GM19023 (cell line): ENCODE data around the gene AKAIN1.

ENCODE experiments used
- ATAC-seq: cut with Tn5 transposase; IDR thresholded peaks from one replicate; pipeline ENCODE4 v1.9.1; 2021; ENCODE audit warnings: mild to moderate bottlenecking, moderate library complexity; ENCODE audit not compliant: unreplicated experiment

Gene AKAIN1, protein sequence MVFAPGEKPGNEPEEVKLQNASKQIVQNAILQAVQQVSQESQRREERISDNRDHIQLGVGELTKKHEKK

DNA sequence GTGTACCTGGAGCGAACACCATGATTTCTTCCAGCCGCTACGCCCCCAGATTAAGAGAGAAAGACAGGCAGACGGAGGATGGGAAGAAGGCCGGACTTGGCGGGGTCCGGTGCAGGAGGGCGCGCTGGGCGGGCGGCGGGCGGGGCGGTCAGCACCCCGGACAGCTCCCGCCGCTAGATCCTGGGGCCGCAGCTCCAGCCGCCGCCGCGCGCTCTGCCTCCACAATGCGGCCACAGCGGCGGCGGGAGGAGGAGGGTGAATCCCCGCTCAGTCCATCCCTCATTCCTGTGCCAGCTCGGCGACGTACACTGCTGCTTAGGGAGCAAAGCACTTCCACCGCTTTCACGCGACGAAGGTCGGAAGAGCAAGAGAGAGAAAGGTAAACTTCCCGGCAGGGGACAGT is at the start of gene AKAIN1:
AKAIN1 (minus strand) TSS at position 226 of the 403 bp plus-strand sequence; CDS start at position 22, 204 bp downstream.
- no peak for ATAC-seq

GRCh38 chr18:5244941-5245340 is 47.9 kb upstream of the AKAIN1 start:
- no peak for ATAC-seq

GRCh38 chr18:5239447-5239846 is 42.4 kb upstream of the AKAIN1 start:
- ATAC-seq, result no peak

DNA sequence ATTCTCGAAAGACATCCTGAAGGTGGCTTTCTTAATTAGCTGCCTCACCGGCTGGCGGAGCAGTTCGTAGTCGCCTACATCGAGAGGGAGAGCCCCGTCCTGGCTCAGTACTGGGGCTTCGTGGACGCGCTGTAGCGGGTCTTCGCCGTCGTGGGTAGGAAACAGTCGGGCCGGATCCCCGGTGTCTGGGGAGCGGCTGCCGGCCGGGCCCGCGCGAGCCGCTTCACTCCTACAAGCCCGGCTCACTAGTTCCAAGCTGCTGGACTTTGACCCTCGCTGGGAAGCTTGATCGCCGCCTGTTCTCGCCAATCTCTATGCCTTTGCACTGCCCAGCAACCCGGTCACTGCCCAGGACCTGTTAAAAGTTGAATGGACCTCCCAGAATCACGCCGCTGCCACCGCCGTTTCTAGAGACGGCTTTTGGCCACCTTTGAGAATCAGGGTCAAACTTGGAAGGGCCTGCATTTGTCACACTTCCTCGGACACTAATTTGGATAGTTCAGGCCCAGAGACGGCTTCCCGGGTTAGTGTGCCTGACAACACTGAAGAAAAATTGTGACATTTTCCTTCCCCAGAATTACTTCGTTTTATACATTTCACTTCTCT is 41.4 kb upstream of the AKAIN1 start:
- ATAC-seq, result peak; percentile 42

DNA sequence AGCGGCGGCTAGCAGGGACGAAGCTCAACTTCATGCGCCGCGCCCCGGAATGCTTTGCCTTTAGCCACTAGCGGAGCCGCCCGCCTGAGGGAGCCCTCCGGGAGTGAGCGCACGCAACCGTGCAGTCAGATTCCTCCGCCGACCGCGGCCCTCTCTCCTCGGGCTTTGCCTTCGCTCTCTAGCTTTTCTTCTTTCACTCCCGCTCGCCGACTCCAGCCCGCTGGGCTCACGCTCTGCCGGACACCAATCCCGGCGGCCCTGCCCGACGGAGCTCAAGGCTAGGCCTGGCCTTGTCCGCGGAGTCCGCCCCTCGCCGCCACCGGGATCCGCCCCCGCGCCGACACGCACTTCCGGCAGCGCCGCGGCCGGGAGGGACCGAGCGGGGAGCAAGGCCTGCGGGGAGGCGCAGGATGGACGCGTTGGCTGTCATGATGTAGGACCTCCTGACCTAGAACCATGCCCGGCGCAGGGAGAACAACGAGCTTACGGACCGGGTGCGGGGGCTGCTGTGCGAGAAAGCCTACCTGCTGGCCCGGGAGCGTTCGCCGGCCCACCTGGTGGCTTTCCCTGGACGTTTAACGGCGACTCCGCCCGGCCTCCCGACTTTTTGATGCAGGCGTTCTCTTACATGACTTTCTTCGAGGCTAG is 40.8 kb upstream of the AKAIN1 start:
- ATAC-seq, result peak; percentile 94

DNA sequence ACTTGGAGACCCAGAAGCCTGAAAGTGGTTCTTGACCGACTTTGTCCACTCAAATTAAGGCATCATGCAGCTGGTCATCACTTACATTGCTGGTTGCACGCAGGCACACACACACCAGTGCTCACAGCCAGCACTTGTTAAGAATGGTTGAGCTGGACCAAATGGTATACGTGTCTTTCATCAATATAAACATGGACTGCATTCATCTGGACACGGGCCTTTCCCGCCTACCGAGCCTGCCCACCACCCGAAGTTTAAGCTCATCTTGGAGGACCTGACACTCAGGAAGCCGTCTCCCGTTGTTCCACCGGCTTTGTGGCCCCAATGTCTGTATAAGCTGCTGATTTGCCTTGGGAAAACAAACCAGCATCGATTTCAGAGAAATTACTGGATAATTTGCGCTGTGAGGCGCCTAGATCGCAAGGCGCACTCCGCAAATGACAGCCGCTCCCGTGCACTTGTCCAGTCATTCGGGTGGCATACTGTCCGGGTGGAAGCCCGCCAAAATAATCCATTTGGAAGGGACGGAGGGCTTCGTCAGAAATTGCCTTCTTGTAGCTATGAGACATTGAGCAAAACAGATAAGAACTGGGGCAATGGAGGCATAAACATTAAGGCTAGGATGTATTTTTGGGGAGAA is 40.1 kb upstream of the AKAIN1 start:
- peak; percentile 41 for ATAC-seq

- ATAC-seq, result no peak
These were observed 17.7 kb upstream of the AKAIN1 start for GRCh38 chr18:5214583-5215351.

DNA sequence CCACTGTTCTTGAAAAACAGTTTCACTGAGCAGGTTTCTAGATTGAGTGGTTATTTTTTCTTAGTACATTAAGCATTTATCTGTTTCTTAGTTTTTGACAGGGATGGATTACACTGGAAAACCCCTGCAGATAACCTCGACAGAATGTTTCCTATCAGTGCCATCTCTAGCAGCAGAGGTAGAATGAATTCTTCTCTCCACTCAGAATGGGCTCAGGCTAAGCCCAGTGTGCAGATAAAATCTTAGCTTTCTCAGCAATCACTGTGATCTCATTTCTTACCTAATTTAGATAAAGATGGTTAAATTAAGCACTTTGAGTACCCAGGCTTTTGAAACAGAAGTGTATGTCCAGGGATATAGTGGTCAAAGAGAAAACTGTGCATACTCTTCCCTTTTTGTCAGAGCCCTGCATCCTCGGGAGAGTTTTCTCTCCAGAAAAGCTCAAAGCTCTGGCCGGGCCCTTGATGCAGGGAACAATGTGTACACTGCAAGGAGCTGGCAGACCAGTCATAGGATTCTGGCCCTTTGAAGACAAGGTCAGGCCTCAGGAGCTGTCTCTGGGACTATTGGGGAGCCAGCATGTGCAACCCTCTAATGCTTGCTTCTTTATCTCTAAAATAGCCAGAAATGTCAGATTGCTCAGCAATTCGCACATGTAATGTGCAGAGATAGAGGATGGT is 10.6 kb upstream of the AKAIN1 start:
- ATAC-seq, result no peak

- ATAC-seq, result no peak
These were observed 1.3 kb upstream of the AKAIN1 start for GRCh38 chr18:5198311-5198710.

DNA sequence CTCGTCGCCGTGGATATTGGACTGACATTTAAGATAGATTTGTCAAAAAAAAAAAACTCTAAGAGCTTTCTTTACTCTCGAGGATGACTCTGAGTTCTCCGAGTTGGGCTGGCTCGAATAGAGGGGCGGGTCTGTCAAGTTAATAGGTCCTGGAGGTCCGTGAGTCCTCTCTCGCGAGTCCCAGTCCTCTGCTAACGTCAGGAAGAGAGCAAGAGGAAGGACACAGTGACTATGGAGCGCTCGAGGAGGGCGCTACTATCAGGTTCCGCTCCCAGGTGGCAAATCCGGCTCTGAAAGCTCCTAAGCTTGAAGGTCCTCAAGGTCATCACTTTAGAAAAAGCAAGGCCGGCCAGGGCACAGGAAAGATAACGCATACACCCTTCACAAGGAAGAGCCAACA is 404 bp upstream of the AKAIN1 start:
- ATAC-seq, result no peak

DNA sequence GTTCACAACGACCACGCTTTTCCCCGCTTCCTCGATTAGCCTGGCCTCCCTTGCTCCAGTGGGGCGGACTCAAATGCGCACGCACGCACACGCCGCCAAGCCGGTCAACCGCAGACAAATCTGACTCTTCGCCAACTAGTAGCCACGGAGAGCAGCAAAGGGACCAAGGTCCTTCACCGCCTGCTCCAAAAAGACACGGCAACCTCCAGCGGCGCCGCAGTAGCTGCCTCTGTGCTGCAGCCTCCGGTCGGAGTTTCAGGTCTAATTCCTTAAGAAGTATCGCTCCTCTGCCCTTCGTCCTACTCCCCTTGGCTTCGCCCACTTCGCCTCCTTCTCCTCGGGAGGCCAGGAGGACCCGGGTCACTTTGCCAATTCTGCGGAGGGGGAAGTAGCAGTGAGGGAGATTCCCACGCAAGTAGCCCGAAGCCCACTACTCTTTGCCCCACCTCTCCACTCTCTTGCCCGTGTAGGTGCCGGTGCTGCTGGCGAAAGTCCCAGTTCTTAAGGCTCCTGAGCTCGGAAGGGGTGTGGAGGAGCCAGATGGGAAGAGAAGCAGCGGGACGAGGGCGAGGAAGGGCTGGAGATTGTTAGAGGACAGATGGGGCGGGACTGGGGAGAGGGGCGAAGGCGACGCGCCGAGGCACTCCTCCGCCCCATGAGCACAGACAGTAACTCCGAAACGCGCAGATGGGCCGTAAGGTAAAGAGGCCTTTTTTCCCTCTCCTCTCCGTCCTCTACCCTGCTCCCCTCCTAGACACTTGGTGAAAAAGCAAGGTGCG is 615 bp downstream of the AKAIN1 start:
- ATAC-seq, result no peak

DNA sequence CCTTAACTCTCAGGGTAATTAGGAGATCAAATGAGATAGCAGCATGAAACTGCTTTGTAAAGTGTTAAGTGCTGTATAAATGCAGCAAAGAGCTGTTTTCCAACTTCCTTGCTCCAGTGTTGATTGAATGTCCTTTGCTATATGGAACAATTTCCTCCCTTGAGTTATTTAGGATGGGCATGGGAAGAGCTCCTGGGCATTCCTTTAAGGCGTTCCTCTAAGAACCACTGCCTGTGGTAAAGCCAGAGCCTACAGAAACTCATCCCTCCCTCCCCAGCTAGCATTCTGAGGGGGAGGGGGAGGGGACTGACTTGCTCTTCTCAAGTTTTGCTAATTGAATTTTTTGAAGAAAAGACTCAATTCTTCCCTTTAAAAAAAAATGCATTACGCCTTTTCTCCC is 1.4 kb downstream of the AKAIN1 start:
- no peak for ATAC-seq

DNA sequence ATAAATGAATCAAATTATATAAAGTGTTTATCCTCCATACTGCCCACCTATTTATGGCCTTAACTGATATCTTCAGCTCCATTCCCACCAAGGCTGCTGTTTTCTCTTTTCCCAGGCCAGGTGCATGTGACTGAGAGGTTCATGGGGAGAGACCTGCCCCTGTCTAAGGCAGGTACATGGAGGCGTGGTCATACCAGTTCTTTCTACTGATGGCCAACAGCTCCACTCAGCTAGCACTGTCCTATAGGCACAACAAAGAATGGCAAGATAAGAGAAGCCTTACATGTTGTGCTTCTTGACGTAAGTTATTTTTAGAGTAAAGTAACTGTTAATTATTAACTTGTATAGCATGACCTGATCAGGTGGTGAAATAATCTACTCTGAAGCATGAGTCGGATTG is 16.8 kb downstream of the AKAIN1 start:
- no peak for ATAC-seq

GRCh38 chr18:5178519-5178918 is 18.5 kb downstream of the AKAIN1 start:
- ATAC-seq, result no peak

GRCh38 chr18:5175378-5175777 is 21.7 kb downstream of the AKAIN1 start:
- peak; percentile 80 for ATAC-seq

DNA sequence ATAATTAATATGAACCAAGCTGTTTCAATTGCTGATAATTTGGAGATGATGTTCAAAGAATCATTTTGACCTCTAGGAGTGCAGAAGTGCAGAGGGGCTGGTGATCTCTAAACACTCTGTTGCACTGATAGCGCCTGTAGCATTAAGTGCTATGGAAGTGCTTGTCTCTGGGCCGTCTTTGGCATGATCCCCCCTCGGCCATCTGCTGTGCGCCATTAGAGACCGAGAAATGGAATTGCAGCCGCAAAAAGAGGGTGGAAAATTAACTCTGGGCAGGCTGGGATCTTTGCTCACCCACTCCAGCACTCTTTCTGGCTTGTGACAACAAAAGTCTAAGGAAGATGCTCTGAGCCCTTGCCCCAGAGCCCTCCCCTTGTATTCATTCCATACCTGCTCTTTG is 23.4 kb downstream of the AKAIN1 start:
- ATAC-seq, result no peak

DNA sequence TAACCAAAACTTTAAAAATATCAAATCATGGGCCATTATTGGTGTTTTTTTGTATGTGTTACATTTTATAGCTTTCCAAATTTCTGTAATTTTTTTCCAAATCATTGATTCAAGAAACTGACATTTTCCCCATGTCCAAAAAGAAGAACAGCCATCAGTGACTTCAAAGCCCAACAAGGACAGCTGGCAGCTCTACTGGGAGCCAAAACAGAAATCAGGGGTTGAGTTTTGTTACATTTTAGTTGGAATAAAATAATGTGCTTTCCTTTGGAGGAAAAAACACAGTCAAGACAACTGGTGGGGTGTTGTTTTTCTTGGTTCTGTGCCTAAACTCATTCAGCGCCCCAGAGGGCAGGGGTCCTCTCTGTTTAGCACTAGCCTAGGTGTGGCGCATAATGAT is 23.8 kb downstream of the AKAIN1 start:
- ATAC-seq, result no peak

DNA sequence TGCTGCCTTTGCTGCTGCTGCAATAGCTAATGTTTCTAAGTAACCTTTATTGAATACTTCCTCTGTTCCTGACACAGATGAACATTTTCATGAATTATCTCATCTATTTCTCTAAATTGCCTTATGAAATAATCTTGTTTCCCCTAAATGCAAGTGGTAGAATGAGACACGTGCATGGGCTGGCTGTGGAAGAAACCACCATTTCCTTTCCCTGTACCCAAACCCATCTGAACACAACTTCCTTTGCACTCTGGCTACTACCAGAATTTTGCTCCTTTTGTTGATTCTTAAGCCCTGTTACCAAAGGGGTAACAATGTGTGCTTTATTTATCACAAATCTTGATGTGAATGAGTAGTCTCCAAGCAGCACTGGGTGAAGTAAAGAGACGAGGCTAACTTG is 29.2 kb downstream of the AKAIN1 start:
- ATAC-seq, result no peak

GRCh38 chr18:5166606-5167280 is 30.3 kb downstream of the AKAIN1 start:
- ATAC-seq, result no peak

GRCh38 chr18:5164903-5165302 is 32.2 kb downstream of the AKAIN1 start:
- no peak for ATAC-seq
